Fibroblast of mammary gland (primary cell): ENCODE measurements around the gene MEF2C.

Experiments used
- DNase-seq: peaks from one replicate; pipeline ENCODE4 v3.0.0-alpha.2; 2010; ENCODE audit warnings: low read depth
- H3K4me3 ChIP-seq: 2 replicates; pipeline ENCODE4 v1.5.1; 2011; ENCODE audit warnings: low read depth, mild to moderate bottlenecking, low read length, moderate library complexity; ENCODE audit not compliant: control insufficient read depth
- TF ChIP-seq, protein P1 (sequence below): conservative IDR thresholded peaks from 2 replicates; pipeline ENCODE4 v1.5.1; 2011; ENCODE audit warnings: low read depth, low read length, inconsistent platforms; ENCODE audit not compliant: control insufficient read depth, insufficient read depth

The MEF2C gene

DNA sequence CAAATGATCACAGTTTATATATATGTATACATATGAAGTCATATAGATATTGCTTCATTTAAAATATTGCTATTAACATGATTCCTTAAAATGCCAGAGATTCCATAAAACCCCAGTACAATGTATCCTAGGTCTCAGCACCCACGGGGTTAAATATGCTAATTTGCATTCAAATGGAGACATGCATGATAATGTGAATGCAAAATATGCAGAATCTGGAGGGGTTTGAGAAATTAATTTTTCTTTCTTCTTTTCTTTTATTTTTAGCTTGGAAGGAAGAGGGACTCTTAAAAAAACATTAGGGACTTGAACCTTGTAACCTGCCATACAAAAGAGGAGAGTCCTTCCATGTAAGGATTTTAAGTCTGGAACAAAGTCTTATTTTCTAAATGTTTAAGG is 211.9 kb downstream of the MEF2C start:
- TF ChIP-seq, protein P1, sequence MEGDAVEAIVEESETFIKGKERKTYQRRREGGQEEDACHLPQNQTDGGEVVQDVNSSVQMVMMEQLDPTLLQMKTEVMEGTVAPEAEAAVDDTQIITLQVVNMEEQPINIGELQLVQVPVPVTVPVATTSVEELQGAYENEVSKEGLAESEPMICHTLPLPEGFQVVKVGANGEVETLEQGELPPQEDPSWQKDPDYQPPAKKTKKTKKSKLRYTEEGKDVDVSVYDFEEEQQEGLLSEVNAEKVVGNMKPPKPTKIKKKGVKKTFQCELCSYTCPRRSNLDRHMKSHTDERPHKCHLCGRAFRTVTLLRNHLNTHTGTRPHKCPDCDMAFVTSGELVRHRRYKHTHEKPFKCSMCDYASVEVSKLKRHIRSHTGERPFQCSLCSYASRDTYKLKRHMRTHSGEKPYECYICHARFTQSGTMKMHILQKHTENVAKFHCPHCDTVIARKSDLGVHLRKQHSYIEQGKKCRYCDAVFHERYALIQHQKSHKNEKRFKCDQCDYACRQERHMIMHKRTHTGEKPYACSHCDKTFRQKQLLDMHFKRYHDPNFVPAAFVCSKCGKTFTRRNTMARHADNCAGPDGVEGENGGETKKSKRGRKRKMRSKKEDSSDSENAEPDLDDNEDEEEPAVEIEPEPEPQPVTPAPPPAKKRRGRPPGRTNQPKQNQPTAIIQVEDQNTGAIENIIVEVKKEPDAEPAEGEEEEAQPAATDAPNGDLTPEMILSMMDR = no peak
- DNase-seq = no peak
- no peak overlapping the region for H3K4me3 ChIP-seq

DNA sequence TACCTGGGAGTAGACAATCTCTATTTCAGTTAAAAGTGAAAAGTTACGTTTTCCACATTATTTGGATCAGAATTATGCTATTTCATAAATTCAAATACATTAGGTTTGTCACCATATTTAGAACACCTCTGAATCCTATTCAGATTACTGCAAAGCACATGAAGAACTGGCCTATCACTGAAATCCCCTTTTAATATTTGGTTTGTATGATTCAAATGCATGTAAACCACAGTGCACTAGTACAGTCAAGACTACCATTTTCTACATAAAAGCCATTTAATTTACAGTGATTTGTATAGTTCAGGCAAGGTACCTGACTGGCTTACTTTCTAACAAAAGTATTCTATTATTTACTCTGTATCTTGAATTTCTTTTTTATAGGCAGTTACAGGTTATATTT is 212.5 kb downstream of the MEF2C start:
- TF ChIP-seq, protein P1 = no peak
- no peak for DNase-seq
- H3K4me3 ChIP-seq = no peak overlapping the region

DNA sequence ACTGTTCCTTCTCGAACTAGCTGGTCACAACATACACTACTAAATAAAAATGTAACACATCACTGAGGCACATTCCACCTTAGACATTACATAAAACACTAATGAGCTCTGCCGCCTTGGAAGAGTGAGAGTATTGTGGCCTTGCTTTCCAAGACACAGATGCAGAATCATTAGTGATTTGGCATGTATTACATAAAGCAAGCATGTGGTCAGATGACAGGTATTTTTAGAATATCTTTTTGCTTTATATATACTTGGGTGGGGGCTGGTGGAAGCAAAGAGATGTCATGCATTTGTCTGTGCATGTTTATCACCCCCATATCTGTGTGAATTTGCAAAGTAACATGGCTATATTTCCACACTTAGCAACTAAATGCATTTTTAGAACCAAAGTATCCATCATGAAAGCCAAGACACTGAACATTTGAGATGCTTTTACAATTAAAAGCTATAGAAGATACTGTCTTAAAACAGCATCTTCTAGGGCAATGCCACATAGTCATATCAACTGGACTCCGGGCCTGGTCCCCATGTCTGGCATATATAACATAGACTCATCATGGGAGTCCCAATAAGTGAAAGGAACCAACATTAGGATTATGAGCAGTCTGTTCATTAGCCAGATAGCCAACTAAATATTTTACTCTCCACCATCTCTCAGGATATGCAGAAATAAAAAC is 213.5 kb downstream of the MEF2C start:
- TF ChIP-seq, protein P1 = no peak

DNA sequence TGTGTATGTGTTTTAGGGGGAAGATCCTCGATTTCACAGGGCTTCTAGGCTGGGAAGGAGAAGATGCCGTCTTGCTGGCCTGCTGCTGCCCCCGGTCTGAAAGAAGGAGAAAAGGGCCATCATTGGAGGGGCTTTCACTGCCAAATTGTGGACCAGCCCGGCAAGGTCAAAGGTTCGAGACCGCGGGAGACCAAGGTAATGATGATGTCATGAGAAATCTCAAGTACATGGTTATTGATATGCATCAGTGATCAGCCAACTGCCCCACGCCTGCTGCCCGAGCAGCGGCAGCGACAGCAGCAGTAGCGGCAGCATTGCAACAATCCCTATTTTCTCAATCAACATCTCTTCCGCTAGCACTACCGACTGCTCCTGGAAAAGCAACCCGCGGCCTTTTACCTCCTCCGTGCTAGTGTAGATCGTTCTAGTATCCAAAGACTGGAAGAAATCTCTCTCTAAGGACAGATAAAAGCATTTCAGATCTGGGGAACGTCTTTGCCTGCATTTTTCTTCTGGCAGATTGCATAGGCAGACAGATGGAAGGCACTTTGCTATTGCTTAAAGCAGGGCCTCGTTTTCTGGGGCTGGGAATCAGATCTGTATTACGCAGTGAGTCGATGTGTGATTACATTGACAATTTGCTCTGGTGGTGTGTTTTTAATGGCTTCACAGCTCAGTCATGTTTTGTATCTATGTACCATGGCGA is 215.3 kb downstream of the MEF2C start:
- no peak overlapping the region for H3K4me3 ChIP-seq
- TF ChIP-seq, protein P1 = no peak
- DNase-seq = no peak

More for the DNA sequence above, 213.5 kb downstream of the MEF2C start:
- DNase-seq = no peak
- no peak overlapping the region for H3K4me3 ChIP-seq
